GM12873 (cell line): ENCODE data around the gene ARHGAP15.

Experiments used
- TF ChIP-seq, protein P1 (sequence below): IDR thresholded peaks from 2 replicates; pipeline ENCODE4 v1.5.1; 2012; ENCODE audit warnings: low read depth, mild to moderate bottlenecking, moderate library complexity, low read length, control low read depth; ENCODE audit not compliant: insufficient read depth; ENCODE audit errors: missing control alignments

ARHGAP15 gene

DNA sequence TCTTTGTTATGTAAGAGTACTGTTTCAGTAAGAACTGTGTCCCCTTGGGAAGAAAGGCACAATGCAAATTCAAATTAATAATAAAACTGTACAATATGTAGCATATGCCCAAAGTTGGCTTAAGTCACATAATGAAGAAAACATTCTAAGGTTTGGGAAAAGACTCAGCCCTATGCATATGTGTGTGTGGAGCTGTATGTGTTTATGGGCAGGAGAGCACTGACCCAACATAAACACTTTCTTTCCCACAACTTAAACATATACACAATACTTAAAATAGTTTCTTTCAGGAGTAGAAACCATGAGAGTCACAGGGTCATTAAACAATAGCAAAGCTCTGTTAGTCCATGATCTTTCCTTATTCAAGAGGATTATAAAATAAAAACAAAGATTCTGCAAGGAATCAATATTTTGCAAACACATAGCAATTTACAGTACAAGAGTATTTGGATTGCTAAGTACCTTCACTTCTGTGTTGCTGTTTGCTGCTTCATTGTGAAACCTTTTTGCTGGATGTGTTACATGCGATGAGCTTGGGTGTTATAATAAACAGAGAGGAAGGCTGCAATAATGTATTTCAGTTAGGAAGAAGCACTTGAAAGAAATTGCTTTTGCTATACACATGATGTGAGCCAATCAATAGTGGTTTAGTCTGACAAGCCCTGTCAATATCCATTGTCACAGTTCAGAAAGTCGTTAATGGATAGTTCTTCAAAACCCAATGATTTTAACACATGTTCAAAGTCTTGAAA lies 347.3 kb downstream of the ARHGAP15 start:
- TF ChIP-seq, protein P1, sequence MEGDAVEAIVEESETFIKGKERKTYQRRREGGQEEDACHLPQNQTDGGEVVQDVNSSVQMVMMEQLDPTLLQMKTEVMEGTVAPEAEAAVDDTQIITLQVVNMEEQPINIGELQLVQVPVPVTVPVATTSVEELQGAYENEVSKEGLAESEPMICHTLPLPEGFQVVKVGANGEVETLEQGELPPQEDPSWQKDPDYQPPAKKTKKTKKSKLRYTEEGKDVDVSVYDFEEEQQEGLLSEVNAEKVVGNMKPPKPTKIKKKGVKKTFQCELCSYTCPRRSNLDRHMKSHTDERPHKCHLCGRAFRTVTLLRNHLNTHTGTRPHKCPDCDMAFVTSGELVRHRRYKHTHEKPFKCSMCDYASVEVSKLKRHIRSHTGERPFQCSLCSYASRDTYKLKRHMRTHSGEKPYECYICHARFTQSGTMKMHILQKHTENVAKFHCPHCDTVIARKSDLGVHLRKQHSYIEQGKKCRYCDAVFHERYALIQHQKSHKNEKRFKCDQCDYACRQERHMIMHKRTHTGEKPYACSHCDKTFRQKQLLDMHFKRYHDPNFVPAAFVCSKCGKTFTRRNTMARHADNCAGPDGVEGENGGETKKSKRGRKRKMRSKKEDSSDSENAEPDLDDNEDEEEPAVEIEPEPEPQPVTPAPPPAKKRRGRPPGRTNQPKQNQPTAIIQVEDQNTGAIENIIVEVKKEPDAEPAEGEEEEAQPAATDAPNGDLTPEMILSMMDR = no peak

DNA sequence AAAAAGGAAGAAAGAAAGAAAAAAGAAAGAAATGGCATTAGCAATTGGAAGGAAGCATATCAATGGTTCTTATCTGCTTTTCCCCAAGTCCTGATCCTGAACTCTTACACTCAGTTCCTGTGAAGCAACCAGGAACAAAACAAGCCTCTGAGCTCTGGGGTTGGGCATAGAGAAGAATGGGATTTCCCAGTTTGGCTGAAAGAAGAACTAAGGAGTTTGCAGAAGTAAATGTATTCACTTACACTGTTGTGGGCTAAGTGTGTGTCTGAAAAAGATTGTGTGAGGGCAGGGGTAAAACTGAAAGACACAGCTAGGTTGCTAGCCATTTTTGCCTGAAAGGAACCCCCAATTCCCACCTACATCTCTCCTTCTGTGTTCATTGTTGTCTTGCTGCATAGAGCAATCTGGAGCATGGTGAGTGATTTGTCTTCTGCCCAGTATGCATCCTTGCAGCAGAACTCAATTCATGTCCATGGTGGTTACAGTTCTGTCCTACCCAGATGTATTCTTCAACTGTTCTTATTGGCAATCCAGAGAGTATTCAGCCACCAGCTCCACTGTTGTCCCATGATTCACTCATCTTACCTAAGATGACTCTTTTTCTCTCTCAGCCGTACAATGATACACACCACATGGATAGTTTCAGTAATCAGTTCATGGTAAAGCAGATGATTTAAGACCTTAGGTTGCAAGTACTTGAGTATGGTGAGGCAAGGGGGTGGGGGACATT lies 348.7 kb downstream of the ARHGAP15 start:
- TF ChIP-seq, protein P1 = no peak

DNA sequence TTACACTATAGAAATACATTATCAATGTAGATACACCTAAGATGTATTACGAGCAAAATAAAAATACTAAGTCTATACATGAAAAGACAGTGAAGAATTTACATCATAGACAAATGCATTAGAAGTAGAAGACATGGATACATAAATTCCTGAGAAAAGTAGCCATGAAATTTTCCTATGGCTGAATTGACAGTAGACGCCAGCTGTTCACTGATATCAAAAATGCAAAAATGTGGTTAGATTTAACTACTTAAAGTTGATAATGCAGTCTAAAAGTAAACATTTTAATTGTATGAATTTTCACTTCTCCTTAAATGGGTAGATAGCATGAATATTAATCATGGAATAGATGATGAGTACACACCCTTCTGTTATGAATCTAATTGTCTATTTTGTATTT lies 350.9 kb downstream of the ARHGAP15 start:
- TF ChIP-seq, protein P1 = no peak

DNA sequence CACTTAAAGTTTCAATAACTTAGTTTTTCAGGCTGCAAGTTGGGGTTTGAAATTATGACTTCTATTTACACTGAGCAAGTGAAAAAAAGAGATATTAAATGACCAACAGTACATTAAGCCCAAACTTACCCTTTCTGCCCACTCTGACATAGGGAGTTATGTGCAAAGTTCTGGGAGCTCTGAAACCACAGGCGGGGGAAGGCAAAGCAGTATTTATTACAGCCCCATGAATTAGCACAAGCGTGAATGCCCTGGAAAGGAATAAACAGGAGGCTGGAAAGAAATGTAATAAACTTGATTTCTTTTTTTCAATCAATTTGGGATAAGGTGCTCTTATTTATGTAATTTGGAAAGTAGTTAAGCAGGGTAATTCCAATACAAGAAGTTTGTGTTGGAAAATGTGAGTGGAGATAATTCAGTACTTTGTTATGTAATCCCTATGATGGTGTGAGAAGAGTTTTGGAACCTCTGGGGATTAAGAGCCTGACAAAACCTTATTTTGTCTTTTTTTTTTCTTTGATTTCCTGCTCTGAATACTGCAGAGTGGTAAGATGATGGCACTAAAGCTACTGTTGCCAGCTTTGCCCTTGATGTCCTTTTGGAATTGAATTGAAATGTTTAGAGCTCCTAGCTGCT lies 351.5 kb downstream of the ARHGAP15 start:
- TF ChIP-seq, protein P1 = no peak

DNA sequence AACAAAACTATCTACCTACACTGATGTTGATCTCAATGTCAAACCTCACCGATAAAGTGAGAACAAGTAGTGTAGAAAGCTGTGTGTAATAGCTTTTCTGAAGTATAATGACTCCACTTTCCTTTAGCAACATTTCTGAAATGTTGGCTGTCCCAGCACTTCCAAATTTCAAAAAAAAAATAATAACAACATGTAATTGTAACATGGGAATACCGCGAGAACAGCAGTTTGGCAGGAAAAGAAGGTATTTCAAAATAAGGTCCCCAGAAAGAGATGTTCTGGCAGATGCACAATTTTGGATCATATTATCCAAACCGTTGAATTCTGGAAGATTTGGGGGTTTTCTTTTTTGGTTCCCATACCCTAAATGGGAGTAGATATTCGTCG lies 352.0 kb downstream of the ARHGAP15 start:
- TF ChIP-seq, protein P1 = no peak

DNA sequence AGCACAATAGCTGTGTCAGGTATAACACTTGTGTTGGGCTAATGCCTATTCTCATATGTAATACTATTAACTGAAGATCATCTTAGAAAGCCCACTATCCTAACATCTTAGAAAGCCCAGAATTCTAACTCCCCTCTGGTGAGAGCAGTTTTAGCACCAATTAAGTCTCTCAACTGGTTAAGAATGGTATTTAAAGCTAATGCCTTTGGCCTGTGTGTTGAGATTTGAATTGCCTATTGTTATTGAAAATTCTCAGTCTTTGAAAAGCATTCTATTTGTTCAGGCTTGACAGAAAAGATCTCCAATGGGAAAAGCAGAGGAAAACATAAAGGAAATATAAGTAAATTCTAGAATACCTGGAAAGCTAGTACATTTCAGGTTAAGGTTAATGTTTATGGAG lies 352.5 kb downstream of the ARHGAP15 start:
- TF ChIP-seq, protein P1 = no peak

DNA sequence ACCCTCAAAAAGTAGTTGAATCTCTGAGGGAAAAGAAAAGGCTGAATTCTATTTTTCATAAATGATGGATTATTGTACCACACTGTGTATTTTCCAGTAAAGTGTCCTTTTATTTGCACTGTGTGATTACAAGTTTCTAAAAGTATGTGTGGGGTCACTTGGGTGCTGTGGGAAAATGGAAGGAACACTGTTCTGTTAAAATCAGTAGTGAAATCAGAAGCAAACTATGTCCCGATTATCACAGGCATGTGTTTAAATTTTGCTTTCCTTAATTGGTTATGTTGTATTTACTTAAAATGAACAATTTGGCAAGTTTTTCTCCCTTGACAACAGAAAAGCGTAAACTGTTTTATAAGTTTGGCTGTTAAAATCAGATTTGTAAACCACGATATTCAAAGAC lies 353.1 kb downstream of the ARHGAP15 start:
- TF ChIP-seq, protein P1 = no peak
